ENCODE results near the gene ACOT8.

GRCh38 chr20:45873409-45874103 lies 16.4 kb upstream of the ACOT8 start:
- no peak for TF ChIP-seq CTCF (IDR thresholded peaks at IDR 0.05)
- no peak for TF ChIP-seq POLR2A (IDR thresholded peaks at IDR 0.05)
